ENCODE results near the gene HNRNPU. TPM values are rescaled to one million over a fixed set of nuclear protein-coding genes. Genes with fewer than 3 reads are reported as not detected.

HNRNPU gene
- polyA plus RNA-seq, 1 of the 3 experiments (the other 2 are of a cell fraction): 164 TPM

GRCh38 chr1:244887281-244887680 is 22.9 kb upstream of the HNRNPU start:
- no peaks in the 10 kb centered on the region for H3K79me2 ChIP-seq (ENCODE audit: insufficient read depth)
- no peaks in the 10 kb centered on the region for H3K27me3 ChIP-seq (ENCODE audit: insufficient read depth)
- no peak overlapping the region for H3K9ac ChIP-seq
- H3K4me3 ChIP-seq (ENCODE audit: low read depth in 2 of 2, low read length in 1 of 2): no peak overlapping the region
- 74% methylated on average over 4 of the region's 4 CpGs for WGBS (ENCODE audit: low lambda C conversion rate)
- no peaks in the 10 kb centered on the region for H3K9me3 ChIP-seq
- H2AFZ ChIP-seq (ENCODE audit: low read depth): no peak overlapping the region
- ChIA-PET CTCF (interaction anchor here (1.7 kb wide), 1 partner anchor 12 kb away, joined by 4 read pairs; no protein-coding TSS in a partner anchor), POLR2A (no interaction called here)
- H4K20me1 ChIP-seq (ENCODE audit: insufficient read depth): no peaks in the 10 kb centered on the region
- H3F3A ChIP-seq (replicated peaks; ENCODE audit: insufficient read depth): no peaks in the 10 kb centered on the region
- no peaks in the 10 kb centered on the region for H3K9me2 ChIP-seq
- H3K27ac ChIP-seq (ENCODE audit: low read depth in 2 of 2, low read length in 1 of 2): no peak overlapping the region
- H3K36me3 ChIP-seq (replicated peaks in 1 of 2; ENCODE audit: control insufficient read depth in 1 of 2, insufficient read depth in 2 of 2, low read length in 1 of 2): no peaks in the 10 kb centered on the region
- no peak overlapping the region for H3K4me2 ChIP-seq
- TF ChIP-seq RFX5 (IDR thresholded peaks at IDR 0.05; ENCODE audit: low read length) (no peak), EZH2phosphoT487 (IDR thresholded peaks at IDR 0.05; ENCODE audit: borderline replicate concordance, low read depth) (no peak), GATA2 (CRISPR knock-in tag; IDR thresholded peaks at IDR 0.05) (no peak), USF2 (IDR thresholded peaks at IDR 0.05; ENCODE audit: borderline replicate concordance, low read depth, low read length) (no peak), RXRA (IDR thresholded peaks at IDR 0.05; ENCODE audit: borderline replicate concordance, low read depth) (no peak), FOXM1 (IDR thresholded peaks at IDR 0.05; ENCODE audit: low read depth) (no peak), CTCF (IDR thresholded peaks at IDR 0.05) (no peak), NRF1 (IDR thresholded peaks at IDR 0.05; ENCODE audit: low read depth, low read length) (no peak), SIN3A (IDR thresholded peaks at IDR 0.05; ENCODE audit: borderline replicate concordance, low read depth, low read length) (no peak), MAX (IDR thresholded peaks at IDR 0.05; ENCODE audit: low read depth) (no peak), ZBTB33 (IDR thresholded peaks at IDR 0.05; ENCODE audit: borderline replicate concordance, low read depth) (no peak), FOSL2 (IDR thresholded peaks at IDR 0.05; ENCODE audit: borderline replicate concordance, low read depth) (no peak), FOXJ3 (CRISPR knock-in tag; IDR thresholded peaks at IDR 0.05) (no peak), JUND (IDR thresholded peaks at IDR 0.05) (no peak), MEF2A (IDR thresholded peaks at IDR 0.05; ENCODE audit: borderline replicate concordance, low read depth) (no peak), YY1 (IDR thresholded peaks at IDR 0.05; ENCODE audit: low read depth) (no peak)
- TF ChIP-seq, protein P1, sequence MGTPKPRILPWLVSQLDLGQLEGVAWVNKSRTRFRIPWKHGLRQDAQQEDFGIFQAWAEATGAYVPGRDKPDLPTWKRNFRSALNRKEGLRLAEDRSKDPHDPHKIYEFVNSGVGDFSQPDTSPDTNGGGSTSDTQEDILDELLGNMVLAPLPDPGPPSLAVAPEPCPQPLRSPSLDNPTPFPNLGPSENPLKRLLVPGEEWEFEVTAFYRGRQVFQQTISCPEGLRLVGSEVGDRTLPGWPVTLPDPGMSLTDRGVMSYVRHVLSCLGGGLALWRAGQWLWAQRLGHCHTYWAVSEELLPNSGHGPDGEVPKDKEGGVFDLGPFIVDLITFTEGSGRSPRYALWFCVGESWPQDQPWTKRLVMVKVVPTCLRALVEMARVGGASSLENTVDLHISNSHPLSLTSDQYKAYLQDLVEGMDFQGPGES (IDR thresholded peaks at IDR 0.05; ENCODE audit: low read depth, low read length): no peak
- no peaks in the 10 kb centered on the region for H3K4me1 ChIP-seq (ENCODE audit: control insufficient read depth in 1 of 2, insufficient read depth in 2 of 2, low read depth in 1 of 2, low read length in 1 of 2)
- no peak for DNase-seq

Data from SK-N-SH (cell line).